PFSK-1 (cell line): Measurements from ENCODE around the gene PIK3C3.

Experiments used
- FOXP2 ChIP-seq: optimal IDR thresholded peaks from 2 replicates; pipeline ENCODE3; 2011; ENCODE audit warnings: borderline replicate concordance, control low read depth, inconsistent platforms; ENCODE audit not compliant: insufficient read depth; ENCODE audit errors: extremely low read length, extremely low read depth
- POLR2AphosphoS5 ChIP-seq: IDR thresholded peaks from 2 replicates; pipeline ENCODE4 v1.6.1; 2012; ENCODE audit warnings: low read depth, mild to moderate bottlenecking, control low read depth, low read length, moderate library complexity
- SIN3A ChIP-seq: IDR thresholded peaks from 2 replicates; pipeline ENCODE4 v1.6.1; 2012; ENCODE audit warnings: mild to moderate bottlenecking, low read length, moderate library complexity, borderline replicate concordance; ENCODE audit not compliant: insufficient read depth
- TAF1 ChIP-seq: IDR thresholded peaks from 2 replicates; pipeline ENCODE4 v1.6.1; 2012; ENCODE audit warnings: low read length, control low read depth, borderline replicate concordance; ENCODE audit not compliant: insufficient read depth
- TF ChIP-seq, protein P1 (sequence below), 2 experiments: IDR thresholded peaks; 2 replicates each; pipeline versions ENCODE4 v1.6.1 to v1.8.0; 2011 to 2012; ENCODE audit warnings: low read depth in 2 of 2, low read length in 2 of 2, control low read depth in 1 of 2, inconsistent platforms in 1 of 2, mild to moderate bottlenecking in 1 of 2, moderate library complexity in 1 of 2; ENCODE audit not compliant: insufficient read depth in 1 of 2

Gene PIK3C3

GRCh38 chr18:41985914-41986313 is 30.9 kb downstream of the PIK3C3 start:
- TF ChIP-seq TAF1 = no peak
- TF ChIP-seq POLR2AphosphoS5 = no peak
- no peak for TF ChIP-seq SIN3A
- no peak for TF ChIP-seq FOXP2
- TF ChIP-seq, protein P1, sequence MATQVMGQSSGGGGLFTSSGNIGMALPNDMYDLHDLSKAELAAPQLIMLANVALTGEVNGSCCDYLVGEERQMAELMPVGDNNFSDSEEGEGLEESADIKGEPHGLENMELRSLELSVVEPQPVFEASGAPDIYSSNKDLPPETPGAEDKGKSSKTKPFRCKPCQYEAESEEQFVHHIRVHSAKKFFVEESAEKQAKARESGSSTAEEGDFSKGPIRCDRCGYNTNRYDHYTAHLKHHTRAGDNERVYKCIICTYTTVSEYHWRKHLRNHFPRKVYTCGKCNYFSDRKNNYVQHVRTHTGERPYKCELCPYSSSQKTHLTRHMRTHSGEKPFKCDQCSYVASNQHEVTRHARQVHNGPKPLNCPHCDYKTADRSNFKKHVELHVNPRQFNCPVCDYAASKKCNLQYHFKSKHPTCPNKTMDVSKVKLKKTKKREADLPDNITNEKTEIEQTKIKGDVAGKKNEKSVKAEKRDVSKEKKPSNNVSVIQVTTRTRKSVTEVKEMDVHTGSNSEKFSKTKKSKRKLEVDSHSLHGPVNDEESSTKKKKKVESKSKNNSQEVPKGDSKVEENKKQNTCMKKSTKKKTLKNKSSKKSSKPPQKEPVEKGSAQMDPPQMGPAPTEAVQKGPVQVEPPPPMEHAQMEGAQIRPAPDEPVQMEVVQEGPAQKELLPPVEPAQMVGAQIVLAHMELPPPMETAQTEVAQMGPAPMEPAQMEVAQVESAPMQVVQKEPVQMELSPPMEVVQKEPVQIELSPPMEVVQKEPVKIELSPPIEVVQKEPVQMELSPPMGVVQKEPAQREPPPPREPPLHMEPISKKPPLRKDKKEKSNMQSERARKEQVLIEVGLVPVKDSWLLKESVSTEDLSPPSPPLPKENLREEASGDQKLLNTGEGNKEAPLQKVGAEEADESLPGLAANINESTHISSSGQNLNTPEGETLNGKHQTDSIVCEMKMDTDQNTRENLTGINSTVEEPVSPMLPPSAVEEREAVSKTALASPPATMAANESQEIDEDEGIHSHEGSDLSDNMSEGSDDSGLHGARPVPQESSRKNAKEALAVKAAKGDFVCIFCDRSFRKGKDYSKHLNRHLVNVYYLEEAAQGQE (IDR thresholded peaks at IDR 0.05; ENCODE audit: insufficient read depth in 1 of 2, low read depth in 2 of 2, low read length in 2 of 2) = no peak

GRCh38 chr18:41989508-41989907 is 34.5 kb downstream of the PIK3C3 start:
- TF ChIP-seq SIN3A (no peak), TAF1 (no peak), POLR2AphosphoS5 (no peak), FOXP2 (no peak)
- TF ChIP-seq, protein P1 (IDR thresholded peaks at IDR 0.05; ENCODE audit: insufficient read depth in 1 of 2, low read depth in 2 of 2, low read length in 2 of 2) = no peak

GRCh38 chr18:41992066-41992465 is 37.0 kb downstream of the PIK3C3 start:
- no peak for TF ChIP-seq POLR2AphosphoS5
- no peak for TF ChIP-seq TAF1
- TF ChIP-seq FOXP2 = no peak
- TF ChIP-seq, protein P1 (IDR thresholded peaks at IDR 0.05; ENCODE audit: insufficient read depth in 1 of 2, low read depth in 2 of 2, low read length in 2 of 2) = no peak
- no peak for TF ChIP-seq SIN3A

DNA sequence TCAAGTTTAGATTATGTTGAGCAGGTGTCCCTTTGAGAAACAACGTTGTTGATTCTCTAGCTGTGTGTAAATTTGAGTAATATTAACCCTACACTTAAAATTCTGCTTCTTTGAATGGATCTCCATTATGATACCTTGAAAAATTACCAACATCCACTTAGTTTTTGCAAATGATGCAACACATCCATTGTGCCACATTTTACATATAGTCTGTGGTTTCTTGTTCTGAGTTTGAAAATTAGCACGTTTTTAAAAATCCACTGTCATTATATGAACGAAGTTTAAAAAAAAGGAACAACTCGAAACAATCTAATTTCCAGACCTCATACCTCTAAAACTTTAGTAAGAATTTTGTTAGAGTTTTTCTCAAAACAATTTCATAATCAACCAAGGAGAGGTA is 37.7 kb downstream of the PIK3C3 start:
- TF ChIP-seq SIN3A (no peak), TAF1 (no peak), POLR2AphosphoS5 (no peak)
- TF ChIP-seq, protein P1 (IDR thresholded peaks at IDR 0.05; ENCODE audit: insufficient read depth in 1 of 2, low read depth in 2 of 2, low read length in 2 of 2) = no peak

DNA sequence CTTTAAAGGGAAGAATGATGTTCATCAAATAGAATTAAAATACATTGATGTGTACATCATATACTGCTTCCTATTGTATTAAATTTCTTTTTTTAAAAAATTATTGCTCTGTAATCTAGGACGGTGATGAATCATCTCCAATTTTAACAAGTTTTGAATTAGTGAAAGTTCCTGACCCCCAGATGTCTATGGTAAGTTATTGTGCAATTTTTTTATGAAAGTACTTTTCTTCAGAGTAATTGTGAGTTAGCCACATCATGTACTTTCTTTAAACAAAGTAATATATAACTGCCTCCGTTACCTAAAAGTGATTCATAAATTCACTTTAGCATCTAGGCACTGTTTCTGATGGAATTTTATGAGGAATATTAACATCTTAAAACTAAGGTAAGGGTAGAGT is 38.1 kb downstream of the PIK3C3 start:
- no peak for TF ChIP-seq TAF1
- TF ChIP-seq POLR2AphosphoS5 = no peak
- no peak for TF ChIP-seq FOXP2
- TF ChIP-seq SIN3A = no peak
- TF ChIP-seq, protein P1 (IDR thresholded peaks at IDR 0.05; ENCODE audit: insufficient read depth in 1 of 2, low read depth in 2 of 2, low read length in 2 of 2) = no peak
